SU-DHL-6 (cell line): ENCODE data around the gene DES.

ENCODE experiments used
- H2AFZ ChIP-seq: fragments of 200-600 bp; sonication (generic); 2 replicates; pipeline ENCODE4 v1.6.1; 2014; ENCODE audit warnings: low read depth, mild to moderate bottlenecking, moderate library complexity, mixed read lengths, antibody characterized with exemption, low read length; ENCODE audit not compliant: severe bottlenecking
- H3F3A ChIP-seq: fragments of 200-600 bp; shearing (Covaris generic); 2 replicates; pipeline ENCODE4 v1.6.0; 2016; ENCODE audit warnings: antibody characterized with exemption, mild to moderate bottlenecking; ENCODE audit not compliant: insufficient read depth
- H3K27ac ChIP-seq: fragments of 200-600 bp; sonication (generic); 2 replicates; pipeline ENCODE4 v1.5.1; 2016; ENCODE audit warnings: low read depth, mild to moderate bottlenecking, low read length, moderate library complexity, mixed read lengths
- H3K27me3 ChIP-seq: fragments of 200-600 bp; sonication (generic), shearing (Covaris generic); 2 replicates; pipeline ENCODE4 v1.6.0; 2014; ENCODE audit warnings: mild to moderate bottlenecking, low read length
- H3K36me3 ChIP-seq: fragments of 200-600 bp; sonication (generic); 2 replicates; pipeline ENCODE4 v1.6.1; 2014; ENCODE audit warnings: mild to moderate bottlenecking, low read length, mixed read lengths
- H3K4me2 ChIP-seq: fragments of 300-600, 200-600 bp; shearing (Covaris generic), sonication (generic); 2 replicates; pipeline ENCODE4 v1.6.0; 2014; ENCODE audit warnings: low read length, low read depth, mild to moderate bottlenecking; ENCODE audit not compliant: poor library complexity, severe bottlenecking
- H3K4me3 ChIP-seq: fragments of 200-600 bp; sonication (generic); 2 replicates; pipeline ENCODE4 v1.5.1; 2014; ENCODE audit warnings: antibody characterized with exemption, low read length, mild to moderate bottlenecking, mixed read lengths; ENCODE audit not compliant: insufficient read depth, poor library complexity, severe bottlenecking
- H3K79me2 ChIP-seq: fragments of 200-600 bp; sonication (generic); 2 replicates; pipeline ENCODE4 v1.6.1; 2014; ENCODE audit warnings: mild to moderate bottlenecking, low read length, moderate library complexity; ENCODE audit not compliant: insufficient read depth
- H3K9ac ChIP-seq: fragments of 200-600 bp; sonication (generic); 2 replicates; pipeline ENCODE4 v1.7.0; 2014; ENCODE audit warnings: mild to moderate bottlenecking, low read length
- H3K9me2 ChIP-seq: fragments of 200-600 bp; sonication (generic); replicated peaks from 2 replicates; pipeline ENCODE4 v1.6.1; 2014; ENCODE audit warnings: low read length; ENCODE audit not compliant: insufficient read depth
- H3K9me3 ChIP-seq: fragments of 200-600 bp; sonication (generic); 2 replicates; pipeline ENCODE4 v1.6.1; 2014; ENCODE audit warnings: low read length, mixed read lengths; ENCODE audit not compliant: insufficient read depth
- H4K20me1 ChIP-seq: fragments of 200-600 bp; sonication (generic); 2 replicates; pipeline ENCODE4 v1.6.1; 2014; ENCODE audit warnings: low read depth, mild to moderate bottlenecking, antibody characterized with exemption, low read length, moderate library complexity, mixed read lengths
- EZH2phosphoT487 ChIP-seq: fragments of 200-600 bp; sonication (generic), shearing (Covaris generic); conservative IDR thresholded peaks from 2 replicates; pipeline ENCODE4 v1.6.1; 2018; ENCODE audit warnings: mild to moderate bottlenecking, antibody characterized with exemption, low read length, moderate library complexity, mixed read lengths
- TF ChIP-seq, protein P1 (sequence below): fragments of 200-600 bp; sonication (generic); IDR thresholded peaks from one replicate; pipeline ENCODE4 v1.5.1; 2017; ENCODE audit warnings: antibody characterized with exemption, mild to moderate bottlenecking, low read length, moderate library complexity; ENCODE audit not compliant: insufficient read depth, poor library complexity, severe bottlenecking

The DES gene

DNA sequence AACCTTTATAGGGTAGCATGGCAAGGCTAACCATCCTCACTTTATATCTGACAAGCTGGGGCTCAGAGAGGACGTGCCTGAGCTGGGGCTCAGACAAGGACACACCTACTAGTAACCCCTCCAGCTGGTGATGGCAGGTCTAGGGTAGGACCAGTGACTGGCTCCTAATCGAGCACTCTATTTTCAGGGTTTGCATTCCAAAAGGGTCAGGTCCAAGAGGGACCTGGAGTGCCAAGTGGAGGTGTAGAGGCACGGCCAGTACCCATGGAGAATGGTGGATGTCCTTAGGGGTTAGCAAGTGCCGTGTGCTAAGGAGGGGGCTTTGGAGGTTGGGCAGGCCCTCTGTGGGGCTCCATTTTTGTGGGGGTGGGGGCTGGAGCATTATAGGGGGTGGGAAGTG is 1.2 kb upstream of the DES start:
- Histone ChIP-seq H3K9ac (no peak overlapping the region), H3K9me2 (no peaks in the 10 kb centered on the region), H3F3A (no peaks in the 10 kb centered on the region), H3K4me2 (no peak overlapping the region), H4K20me1 (no peaks in the 10 kb centered on the region), H3K4me3 (no peak overlapping the region), H3K36me3 (no peaks in the 10 kb centered on the region), H2AFZ (no peak overlapping the region), H3K27me3 (no peaks in the 10 kb centered on the region), H3K79me2 (no peaks in the 10 kb centered on the region), H3K9me3 (no peaks in the 10 kb centered on the region), H3K27ac (no peak overlapping the region)
- TF ChIP-seq, protein P1, sequence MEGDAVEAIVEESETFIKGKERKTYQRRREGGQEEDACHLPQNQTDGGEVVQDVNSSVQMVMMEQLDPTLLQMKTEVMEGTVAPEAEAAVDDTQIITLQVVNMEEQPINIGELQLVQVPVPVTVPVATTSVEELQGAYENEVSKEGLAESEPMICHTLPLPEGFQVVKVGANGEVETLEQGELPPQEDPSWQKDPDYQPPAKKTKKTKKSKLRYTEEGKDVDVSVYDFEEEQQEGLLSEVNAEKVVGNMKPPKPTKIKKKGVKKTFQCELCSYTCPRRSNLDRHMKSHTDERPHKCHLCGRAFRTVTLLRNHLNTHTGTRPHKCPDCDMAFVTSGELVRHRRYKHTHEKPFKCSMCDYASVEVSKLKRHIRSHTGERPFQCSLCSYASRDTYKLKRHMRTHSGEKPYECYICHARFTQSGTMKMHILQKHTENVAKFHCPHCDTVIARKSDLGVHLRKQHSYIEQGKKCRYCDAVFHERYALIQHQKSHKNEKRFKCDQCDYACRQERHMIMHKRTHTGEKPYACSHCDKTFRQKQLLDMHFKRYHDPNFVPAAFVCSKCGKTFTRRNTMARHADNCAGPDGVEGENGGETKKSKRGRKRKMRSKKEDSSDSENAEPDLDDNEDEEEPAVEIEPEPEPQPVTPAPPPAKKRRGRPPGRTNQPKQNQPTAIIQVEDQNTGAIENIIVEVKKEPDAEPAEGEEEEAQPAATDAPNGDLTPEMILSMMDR, result no peak
- no peak for TF ChIP-seq EZH2phosphoT487

GRCh38 chr2:219417374-219417773 is 803 bp upstream of the DES start:
- H2AFZ ChIP-seq, result no peak overlapping the region
- no peak overlapping the region for H3K4me2 ChIP-seq
- H3K9me2 ChIP-seq, result no peaks in the 10 kb centered on the region
- H3K4me3 ChIP-seq, result no peak overlapping the region
- no peaks in the 10 kb centered on the region for H3K27me3 ChIP-seq
- no peak overlapping the region for H3K9ac ChIP-seq
- no peaks in the 10 kb centered on the region for H4K20me1 ChIP-seq
- no peaks in the 10 kb centered on the region for H3K79me2 ChIP-seq
- H3K36me3 ChIP-seq, result no peaks in the 10 kb centered on the region
- H3F3A ChIP-seq, result no peaks in the 10 kb centered on the region
- TF ChIP-seq EZH2phosphoT487, result no peak
- TF ChIP-seq, protein P1, result no peak
- H3K27ac ChIP-seq, result no peak overlapping the region
- H3K9me3 ChIP-seq, result no peaks in the 10 kb centered on the region

GRCh38 chr2:219419012-219419324 is 791 bp downstream of the DES start:
- no peaks in the 10 kb centered on the region for H3K27me3 ChIP-seq
- H3K27ac ChIP-seq, result no peak overlapping the region
- H3K9me2 ChIP-seq, result no peaks in the 10 kb centered on the region
- H3F3A ChIP-seq, result no peaks in the 10 kb centered on the region
- H3K9ac ChIP-seq, result no peak overlapping the region
- H4K20me1 ChIP-seq, result no peaks in the 10 kb centered on the region
- H3K4me2 ChIP-seq, result no peak overlapping the region
- H3K4me3 ChIP-seq, result no peak overlapping the region
- no peaks in the 10 kb centered on the region for H3K79me2 ChIP-seq
- TF ChIP-seq, protein P1, result no peak
- TF ChIP-seq EZH2phosphoT487, result no peak
- no peak overlapping the region for H2AFZ ChIP-seq
- H3K36me3 ChIP-seq, result no peaks in the 10 kb centered on the region
- H3K9me3 ChIP-seq, result no peaks in the 10 kb centered on the region
